ENCODE results near the gene TMBIM1.

Gene TMBIM1

DNA sequence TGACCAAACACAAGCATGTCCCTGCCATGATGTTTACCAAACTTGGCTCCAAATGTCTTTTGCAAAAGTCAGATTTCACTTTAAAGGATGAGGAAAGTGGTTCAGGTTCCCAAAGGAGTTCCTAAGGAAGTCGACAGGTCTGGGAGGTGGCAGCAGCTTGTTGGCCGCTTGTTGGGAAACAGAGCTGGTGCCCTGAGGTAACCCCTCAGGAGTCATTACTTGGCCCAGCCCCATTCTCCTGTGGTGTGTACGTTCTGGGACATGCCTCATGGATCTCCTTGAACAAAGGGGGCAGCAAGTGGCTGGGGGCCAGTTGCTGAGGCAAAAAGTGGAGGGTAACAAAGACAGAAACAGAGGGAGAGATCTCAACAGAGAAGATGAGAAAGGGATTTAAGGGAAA, 10.9 kb downstream of the TMBIM1 start:
- Histone ChIP-seq H3K4me1 (ENCODE audit: control insufficient read depth, low read length) (peaks cover 8% of the 10 kb centered on the region), H3K27me3 (ENCODE audit: control insufficient read depth, low read length) (no peaks in the 10 kb centered on the region), H3K9me3 (ENCODE audit: control insufficient read depth, insufficient read depth, low read length) (no peaks in the 10 kb centered on the region), H4K20me1 (ENCODE audit: control insufficient read depth, insufficient read depth, low read depth, low read length) (no peaks in the 10 kb centered on the region), H3F3A (ENCODE audit: control insufficient read depth, insufficient read depth) (no peaks in the 10 kb centered on the region), H3K79me2 (ENCODE audit: control insufficient read depth, low read length) (peaks cover 14% of the 10 kb centered on the region), H3K4me3 (ENCODE audit: low read length) (no peak overlapping the region), H3K9me2 (replicated peaks; ENCODE audit: control insufficient read depth, low read length) (no peaks in the 10 kb centered on the region), H3K27ac (ENCODE audit: low read depth, low read length) (no peak overlapping the region), H3K36me3 (ENCODE audit: control insufficient read depth, low read length) (peaks cover 18% of the 10 kb centered on the region), H3K4me2 (ENCODE audit: low read length) (no peak overlapping the region)
- TF ChIP-seq EZH2phosphoT487 (IDR thresholded peaks at IDR 0.05; ENCODE audit: borderline replicate concordance, low read length): no peak
- TF ChIP-seq, protein P1, sequence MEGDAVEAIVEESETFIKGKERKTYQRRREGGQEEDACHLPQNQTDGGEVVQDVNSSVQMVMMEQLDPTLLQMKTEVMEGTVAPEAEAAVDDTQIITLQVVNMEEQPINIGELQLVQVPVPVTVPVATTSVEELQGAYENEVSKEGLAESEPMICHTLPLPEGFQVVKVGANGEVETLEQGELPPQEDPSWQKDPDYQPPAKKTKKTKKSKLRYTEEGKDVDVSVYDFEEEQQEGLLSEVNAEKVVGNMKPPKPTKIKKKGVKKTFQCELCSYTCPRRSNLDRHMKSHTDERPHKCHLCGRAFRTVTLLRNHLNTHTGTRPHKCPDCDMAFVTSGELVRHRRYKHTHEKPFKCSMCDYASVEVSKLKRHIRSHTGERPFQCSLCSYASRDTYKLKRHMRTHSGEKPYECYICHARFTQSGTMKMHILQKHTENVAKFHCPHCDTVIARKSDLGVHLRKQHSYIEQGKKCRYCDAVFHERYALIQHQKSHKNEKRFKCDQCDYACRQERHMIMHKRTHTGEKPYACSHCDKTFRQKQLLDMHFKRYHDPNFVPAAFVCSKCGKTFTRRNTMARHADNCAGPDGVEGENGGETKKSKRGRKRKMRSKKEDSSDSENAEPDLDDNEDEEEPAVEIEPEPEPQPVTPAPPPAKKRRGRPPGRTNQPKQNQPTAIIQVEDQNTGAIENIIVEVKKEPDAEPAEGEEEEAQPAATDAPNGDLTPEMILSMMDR (IDR thresholded peaks at IDR 0.05; ENCODE audit: low read depth, low read length, poor library complexity, severe bottlenecking): no peak

- TF ChIP-seq EZH2phosphoT487 (IDR thresholded peaks at IDR 0.05; ENCODE audit: borderline replicate concordance, low read length): no peak
- TF ChIP-seq, protein P1 (IDR thresholded peaks at IDR 0.05; ENCODE audit: low read depth, low read length, poor library complexity, severe bottlenecking): no peak
- H3K4me1 ChIP-seq (ENCODE audit: control insufficient read depth, low read length): no peaks in the 10 kb centered on the region
- no peak overlapping the region for H3K4me3 ChIP-seq (ENCODE audit: low read length)
- no peaks in the 10 kb centered on the region for H3F3A ChIP-seq (ENCODE audit: control insufficient read depth, insufficient read depth)
- H3K4me2 ChIP-seq (ENCODE audit: low read length): no peak overlapping the region
- no peaks in the 10 kb centered on the region for H3K27me3 ChIP-seq (ENCODE audit: control insufficient read depth, low read length)
- peaks cover 28% of the 10 kb centered on the region for H3K36me3 ChIP-seq (ENCODE audit: control insufficient read depth, low read length)
- no peak overlapping the region for H3K27ac ChIP-seq (ENCODE audit: low read depth, low read length)
- peaks cover 4% of the 10 kb centered on the region; the same call in 1 of the 2 replicates for H3K79me2 ChIP-seq (ENCODE audit: control insufficient read depth, low read length)
- H4K20me1 ChIP-seq (ENCODE audit: control insufficient read depth, insufficient read depth, low read depth, low read length): no peaks in the 10 kb centered on the region
- no peaks in the 10 kb centered on the region for H3K9me3 ChIP-seq (ENCODE audit: control insufficient read depth, insufficient read depth, low read length)
- H3K9me2 ChIP-seq (replicated peaks; ENCODE audit: control insufficient read depth, low read length): no peaks in the 10 kb centered on the region
Measured at GRCh38 chr2:218280260-218280870, 11.9 kb downstream of the TMBIM1 start.

- H3F3A ChIP-seq (ENCODE audit: control insufficient read depth, insufficient read depth): no peaks in the 10 kb centered on the region
- H3K79me2 ChIP-seq (ENCODE audit: control insufficient read depth, low read length): no peaks in the 10 kb centered on the region; the same call in 1 of the 2 replicates
- TF ChIP-seq EZH2phosphoT487 (IDR thresholded peaks at IDR 0.05; ENCODE audit: borderline replicate concordance, low read length): no peak
- TF ChIP-seq, protein P1 (IDR thresholded peaks at IDR 0.05; ENCODE audit: low read depth, low read length, poor library complexity, severe bottlenecking): no peak
- no peaks in the 10 kb centered on the region for H4K20me1 ChIP-seq (ENCODE audit: control insufficient read depth, insufficient read depth, low read depth, low read length)
- H3K4me2 ChIP-seq (ENCODE audit: low read length): no peak overlapping the region
- H3K9me2 ChIP-seq (replicated peaks; ENCODE audit: control insufficient read depth, low read length): no peaks in the 10 kb centered on the region
- H3K9me3 ChIP-seq (ENCODE audit: control insufficient read depth, insufficient read depth, low read length): no peaks in the 10 kb centered on the region
- no peak overlapping the region for H3K27ac ChIP-seq (ENCODE audit: low read depth, low read length)
- peaks cover 45% of the 10 kb centered on the region for H3K36me3 ChIP-seq (ENCODE audit: control insufficient read depth, low read length)
- no peak overlapping the region for H3K4me3 ChIP-seq (ENCODE audit: low read length)
- H3K4me1 ChIP-seq (ENCODE audit: control insufficient read depth, low read length): no peaks in the 10 kb centered on the region
- H3K27me3 ChIP-seq (ENCODE audit: control insufficient read depth, low read length): no peaks in the 10 kb centered on the region
Measured at GRCh38 chr2:218278531-218279360, 13.6 kb downstream of the TMBIM1 start.
